DLD1 (cell line): ENCODE data around the gene MAP4K4.
"Not testable (repeated sequence)": the region's sequence is repeated elsewhere in the genome, so short reads cannot be mapped to it uniquely, and the experiment has no call there.

Experiments used
- in situ Hi-C: cut with HindIII; loops from 2 replicates; pipeline ENCODE4 v1.10.0; 2017; ENCODE audit warnings: low sequenced_read_pairs

Gene MAP4K4

DNA sequence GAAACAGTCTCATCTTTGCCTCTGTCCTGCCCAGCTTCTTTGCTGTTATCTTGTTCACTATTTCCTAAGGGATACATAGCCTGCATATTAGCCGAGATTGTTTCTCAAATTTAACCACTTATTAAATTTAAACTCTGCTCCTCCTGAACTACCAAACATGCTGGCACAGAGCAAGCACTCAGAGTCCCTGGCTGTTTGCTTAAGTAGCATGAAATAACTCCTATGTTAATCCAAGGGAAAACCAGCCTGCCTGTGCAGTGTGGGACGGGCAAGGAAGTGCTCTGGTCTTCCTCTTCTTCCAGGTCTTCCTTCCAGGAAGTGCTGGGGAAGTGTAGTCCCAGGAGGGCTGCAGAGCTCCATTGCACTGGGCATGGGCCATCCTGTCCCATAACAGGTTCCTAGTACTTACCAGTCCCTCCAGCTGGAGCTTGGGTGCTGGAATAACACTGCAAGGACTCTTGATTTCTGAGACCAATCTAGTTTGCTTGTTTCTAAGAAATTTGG, 198.4 kb downstream of the MAP4K4 start:
- in situ Hi-C loops = no loop called here

DNA sequence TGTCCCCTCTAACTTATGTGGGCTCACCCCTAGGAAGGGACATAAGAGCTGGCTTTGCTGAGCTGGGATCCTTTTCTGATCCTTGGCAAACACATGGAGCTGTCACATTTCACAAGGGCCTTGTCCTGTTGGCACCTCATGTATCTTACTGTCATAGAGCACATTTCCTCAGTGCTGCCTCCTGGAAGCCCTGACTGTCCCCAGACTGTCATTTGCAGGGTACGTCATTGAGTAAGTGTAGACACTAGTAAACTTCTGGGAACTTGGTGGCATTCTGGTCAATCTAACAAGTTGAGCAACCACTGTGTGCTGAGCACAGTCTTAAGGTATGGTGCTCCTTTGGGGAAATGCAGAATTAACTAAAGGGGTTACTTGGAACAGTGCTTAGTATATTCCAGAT, 199.8 kb downstream of the MAP4K4 start:
- in situ Hi-C loops = no loop called here

GRCh38 chr2:101899265-101899664, 201.8 kb downstream of the MAP4K4 start:
- in situ Hi-C loops = no loop called here

DNA sequence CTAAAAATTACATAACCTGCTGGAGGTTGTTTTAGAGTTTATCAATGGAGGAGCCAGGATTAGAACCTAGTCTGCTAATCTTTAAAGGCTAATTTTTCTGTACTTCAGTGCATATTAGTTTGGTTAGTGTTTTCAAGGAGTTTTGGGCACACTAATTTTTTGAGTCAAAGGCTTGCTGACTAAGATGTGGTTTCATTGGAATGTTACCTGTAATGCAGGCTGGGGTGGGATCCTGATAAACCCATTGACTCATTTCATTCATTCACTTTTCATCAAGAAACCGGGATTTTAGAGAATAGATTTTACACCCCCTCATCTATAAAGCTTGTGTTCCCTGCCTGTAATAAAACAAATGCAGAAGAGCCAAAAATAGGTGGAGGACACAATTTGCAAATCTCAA, 202.4 kb downstream of the MAP4K4 start:
- in situ Hi-C loops = no loop called here

DNA sequence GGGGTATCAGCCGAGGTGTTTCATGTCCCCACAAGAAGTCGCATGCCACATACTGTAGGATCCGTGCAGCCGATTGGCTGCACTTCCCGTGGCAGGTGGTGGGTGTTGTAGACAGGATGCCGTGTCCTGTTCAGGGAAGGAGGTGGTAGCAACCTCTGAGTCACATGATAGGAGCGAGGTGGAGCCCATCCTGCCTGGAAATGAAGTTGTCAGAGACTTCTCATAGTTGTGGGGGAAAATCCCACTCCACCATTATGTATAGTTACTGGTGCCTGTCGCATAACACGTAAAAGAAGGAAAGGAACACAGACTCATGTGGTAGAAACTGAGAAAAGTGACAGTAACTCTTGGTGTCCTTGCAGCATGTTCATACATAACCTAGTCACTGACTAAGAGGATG, 202.9 kb downstream of the MAP4K4 start:
- in situ Hi-C loops = no loop called here

DNA sequence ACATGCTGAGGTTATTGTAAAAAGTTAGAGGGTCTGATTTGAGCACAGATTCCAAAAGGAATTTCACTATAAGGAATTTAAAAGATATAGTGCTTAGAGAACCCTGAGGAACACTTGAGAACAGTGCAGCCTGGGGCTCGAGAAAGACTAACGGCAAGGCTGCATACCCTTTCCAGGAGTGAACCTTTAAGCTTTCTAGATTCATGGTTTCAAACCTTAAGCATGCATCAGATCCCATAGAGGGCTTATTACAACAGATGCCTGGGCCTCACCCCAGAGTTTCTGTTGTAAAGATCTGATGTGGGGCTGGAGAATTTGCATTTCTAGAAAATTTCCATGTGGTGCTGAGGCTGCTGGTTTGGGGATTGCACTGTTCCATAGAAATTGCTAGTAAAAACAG, 203.7 kb downstream of the MAP4K4 start:
- in situ Hi-C loops = no loop called here

DNA sequence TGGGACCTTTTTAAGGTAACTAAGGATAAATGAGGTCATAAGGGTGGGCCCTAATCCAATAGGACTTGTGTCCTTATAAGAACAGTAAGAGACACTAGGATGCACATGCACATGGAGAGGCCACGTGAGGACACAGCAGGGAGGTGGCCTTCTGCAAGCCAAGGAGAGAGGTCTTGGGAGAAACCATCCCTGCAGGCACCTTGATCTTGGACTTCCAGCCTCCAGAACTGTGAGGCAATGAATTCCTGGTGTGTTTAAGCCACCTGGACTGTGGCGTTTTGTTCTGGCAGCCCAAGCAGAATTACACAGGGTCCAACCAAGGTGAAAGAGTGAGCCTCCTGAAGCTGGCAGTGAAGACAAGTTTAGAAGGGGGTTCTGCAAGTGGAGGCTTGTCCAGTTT, 204.7 kb downstream of the MAP4K4 start:
- in situ Hi-C loops = no loop called here

GRCh38 chr2:101904916-101905315, 207.4 kb downstream of the MAP4K4 start:
- in situ Hi-C loops = no loop called here

GRCh38 chr2:101905746-101906336, 208.3 kb downstream of the MAP4K4 start:
- in situ Hi-C loops = no loop called here

DNA sequence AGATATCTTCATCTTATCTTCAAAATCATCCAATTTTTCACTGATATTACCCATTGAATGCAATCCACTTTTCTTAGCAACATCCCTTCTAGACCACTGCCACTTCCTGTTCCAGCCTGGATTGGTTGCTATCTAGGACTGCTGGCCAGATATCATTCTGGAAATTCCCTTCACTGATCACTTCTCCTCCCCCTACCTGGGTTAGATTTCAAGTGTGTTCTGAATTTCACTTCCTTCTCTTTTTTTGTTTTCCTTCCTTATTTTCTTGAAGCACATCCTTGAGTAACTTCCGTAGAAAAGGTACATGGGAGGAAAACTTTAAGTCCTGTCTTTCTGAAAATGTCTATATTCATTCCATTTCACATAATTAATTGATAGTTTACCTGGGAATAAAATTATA, 212.3 kb downstream of the MAP4K4 start:
- in situ Hi-C loops = no loop called here

- in situ Hi-C loops = no loop called here
These were observed 215.0 kb downstream of the MAP4K4 start for GRCh38 chr2:101912545-101912944.

- in situ Hi-C loops = no loop called here
These were observed 223.9 kb downstream of the MAP4K4 start for GRCh38 chr2:101921319-101921952.

DNA sequence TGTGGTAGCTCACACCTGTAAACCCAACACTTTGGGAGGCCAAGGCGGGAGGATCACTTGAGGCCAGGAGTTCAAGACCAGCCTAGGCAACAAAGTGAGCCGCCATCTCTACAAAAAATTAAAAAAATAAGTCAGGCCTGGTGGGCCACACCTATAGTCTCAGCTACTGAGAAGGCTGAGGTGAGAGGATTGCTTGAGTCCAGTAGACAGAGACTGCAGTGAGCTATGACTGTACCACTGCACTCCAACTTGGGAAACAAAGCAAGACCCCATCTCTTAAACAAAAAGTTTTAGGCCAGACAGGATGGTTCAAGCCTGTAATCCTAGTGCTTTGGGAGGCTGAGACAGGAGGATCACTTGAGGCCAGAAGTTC, 224.4 kb downstream of the MAP4K4 start:
- in situ Hi-C loops = no loop called here

DNA sequence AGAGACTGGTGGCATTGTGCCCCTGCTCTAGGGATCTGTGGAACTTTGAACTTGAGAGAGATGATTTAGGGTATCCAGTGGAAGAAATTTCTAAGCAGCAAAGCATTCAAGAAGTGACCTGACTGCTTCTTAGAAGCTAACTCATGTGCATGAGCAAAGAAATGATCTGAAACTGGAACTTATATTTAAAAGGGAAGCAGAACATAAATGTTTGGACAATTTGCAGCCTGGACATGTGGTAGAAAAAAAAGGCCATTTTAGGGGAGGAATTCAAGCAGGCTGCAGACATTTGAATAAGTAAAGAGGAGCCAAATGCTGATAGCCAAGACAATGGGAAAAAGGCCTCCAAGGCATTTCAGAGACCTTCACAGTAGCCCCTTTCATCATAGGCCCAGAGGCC, 226.8 kb downstream of the MAP4K4 start:
- in situ Hi-C loops = not testable (repeated sequence)

DNA sequence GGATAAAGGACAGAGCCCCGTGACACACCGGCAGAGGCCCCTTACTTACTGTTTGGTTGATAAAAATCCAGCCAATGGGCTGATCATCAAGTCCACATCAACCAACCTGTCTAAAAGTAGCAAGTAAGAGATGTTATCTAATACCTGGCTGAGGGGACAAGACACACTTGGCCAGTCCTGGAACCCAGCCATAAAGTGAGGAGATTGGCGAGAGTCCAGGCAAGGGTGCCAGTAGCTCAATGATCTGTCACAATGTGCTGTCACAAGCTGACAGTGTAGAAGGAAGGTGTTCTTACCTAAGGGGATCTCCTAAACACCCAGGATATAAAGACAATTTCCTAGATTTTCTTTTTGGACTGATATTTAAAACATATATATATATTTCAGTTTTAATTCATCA, 232.5 kb downstream of the MAP4K4 start:
- in situ Hi-C loops = loop anchor here (25.0 kb wide), 1 partner anchor 93 kb away; no protein-coding TSS in a partner anchor

- in situ Hi-C loops = loop anchor here (25.0 kb wide), 1 partner anchor 94 kb away; no protein-coding TSS in a partner anchor
These were observed 233.3 kb downstream of the MAP4K4 start for GRCh38 chr2:101930847-101931246.

- in situ Hi-C loops = loop anchor here (25.0 kb wide), 1 partner anchor 94 kb away; no protein-coding TSS in a partner anchor
These were observed 233.9 kb downstream of the MAP4K4 start for GRCh38 chr2:101931402-101931801.

GRCh38 chr2:101935764-101936163, 238.3 kb downstream of the MAP4K4 start:
- in situ Hi-C loops = loop anchor here (25.0 kb wide), 1 partner anchor 98 kb away; no protein-coding TSS in a partner anchor

DNA sequence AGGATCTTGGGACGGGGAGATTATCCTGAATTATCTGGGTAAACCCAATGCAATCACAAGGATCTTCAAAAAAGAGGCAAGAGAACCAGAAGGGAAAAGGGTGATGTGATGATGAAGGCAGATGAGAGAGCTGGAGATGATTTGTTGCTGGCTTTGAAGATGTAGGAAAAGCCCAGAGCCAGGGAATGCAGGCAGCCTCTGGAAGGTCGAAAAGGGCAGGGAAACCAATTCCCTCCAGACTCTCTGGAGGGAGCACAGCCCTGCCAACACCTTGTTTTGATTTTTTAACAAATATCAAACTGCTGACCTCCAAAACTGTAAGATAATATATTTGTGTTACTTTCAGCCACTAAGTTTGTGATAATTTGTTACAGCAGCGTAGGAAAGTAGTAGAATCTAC, 245.3 kb downstream of the MAP4K4 start:
- in situ Hi-C loops = loop anchor here (25.0 kb wide), 1 partner anchor 106 kb away; no protein-coding TSS in a partner anchor
